Pulmonary artery endothelial cell (primary cell): ENCODE data around the gene KCTD1. TPM values are rescaled to one million over a fixed set of nuclear protein-coding genes. Genes with fewer than 3 reads are reported as not detected.
"Not testable (repeated sequence)": the region's sequence is repeated elsewhere in the genome, so short reads cannot be mapped to it uniquely, and the experiment has no call there.

Experiments
- DNase-seq: peaks from one replicate; pipeline ENCODE4 v3.0.0-alpha.2; 2011; ENCODE audit warnings: low read depth, low spot score
- total RNA-seq: library from RNA; depleted of rRNA; stranded (reverse); fragments of >200 nt; gene quantifications from 2 replicates; pipeline ENCODE4 v1.2.3, GENCODE V29; 2014

Gene KCTD1
- total RNA-seq, 1 donor from 2014 or later = 13.5 TPM

DNA sequence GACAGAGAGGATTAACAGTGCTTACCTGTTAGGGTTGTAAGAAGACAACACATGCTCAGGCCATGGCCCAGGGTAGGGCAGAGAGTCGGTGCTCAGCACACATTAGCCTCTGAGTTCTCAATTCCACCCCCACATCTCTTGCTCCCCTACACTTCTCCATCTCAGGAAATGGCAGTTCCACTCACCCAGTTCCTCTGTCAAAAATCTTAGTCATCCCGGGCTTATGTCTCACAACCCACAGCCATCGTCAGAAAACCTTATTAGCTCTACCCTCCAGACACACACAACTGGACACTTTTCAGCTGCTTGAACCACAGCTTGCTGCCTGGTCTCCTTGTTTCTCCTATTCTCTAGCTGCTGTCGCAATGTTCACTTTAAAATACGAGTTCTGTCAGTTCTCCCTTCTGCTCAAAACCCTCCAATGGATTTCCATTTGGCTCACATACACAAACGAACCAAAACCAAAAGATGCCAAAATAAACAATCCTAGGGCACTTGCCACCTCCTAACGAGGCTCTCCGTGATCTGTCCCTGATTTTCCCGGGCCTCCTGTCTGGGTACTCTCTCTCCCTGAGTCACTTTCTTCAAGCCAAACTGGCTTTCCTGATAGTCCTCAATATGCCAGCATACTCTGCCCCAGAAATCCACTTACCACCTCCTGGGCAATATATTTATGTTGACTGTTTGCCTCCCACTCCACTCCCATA lies 89.7 kb downstream of the KCTD1 start:
- DNase-seq = no peak

DNA sequence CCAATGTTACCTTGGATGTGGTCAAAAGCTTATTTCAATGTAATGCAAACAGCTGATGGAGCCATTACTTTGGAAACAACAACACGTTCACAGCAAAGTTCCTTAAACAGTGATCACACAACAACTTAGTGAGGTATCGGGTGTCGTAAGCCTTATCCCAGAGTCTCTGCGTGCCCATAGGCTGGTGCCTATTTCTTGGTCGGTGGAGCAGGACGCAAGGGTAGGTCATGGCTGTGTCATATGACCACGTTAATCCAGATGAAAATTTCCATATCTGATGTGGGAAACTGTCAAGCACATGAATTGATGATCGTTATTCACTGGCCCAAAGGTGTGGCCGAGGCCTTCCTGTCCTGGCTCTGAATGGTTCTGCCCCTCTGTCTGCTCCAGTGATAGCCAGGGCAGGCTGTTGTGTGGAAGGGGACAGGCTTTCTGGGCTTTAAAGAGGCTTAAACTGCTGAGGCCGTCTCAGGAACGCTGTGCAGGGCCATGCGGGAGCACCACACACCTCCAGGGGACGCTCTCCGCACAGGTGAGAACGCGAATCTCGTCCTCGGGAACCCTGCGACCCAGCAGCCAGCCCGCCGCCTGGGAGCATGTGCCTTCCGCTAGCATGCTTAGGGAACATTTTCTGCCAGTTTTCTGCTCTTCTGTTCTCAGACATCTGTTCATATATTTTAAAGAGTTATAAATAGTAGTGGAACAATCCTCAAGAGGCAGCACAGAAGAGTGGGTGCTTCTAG lies 90.6 kb downstream of the KCTD1 start:
- no peak for DNase-seq

DNA sequence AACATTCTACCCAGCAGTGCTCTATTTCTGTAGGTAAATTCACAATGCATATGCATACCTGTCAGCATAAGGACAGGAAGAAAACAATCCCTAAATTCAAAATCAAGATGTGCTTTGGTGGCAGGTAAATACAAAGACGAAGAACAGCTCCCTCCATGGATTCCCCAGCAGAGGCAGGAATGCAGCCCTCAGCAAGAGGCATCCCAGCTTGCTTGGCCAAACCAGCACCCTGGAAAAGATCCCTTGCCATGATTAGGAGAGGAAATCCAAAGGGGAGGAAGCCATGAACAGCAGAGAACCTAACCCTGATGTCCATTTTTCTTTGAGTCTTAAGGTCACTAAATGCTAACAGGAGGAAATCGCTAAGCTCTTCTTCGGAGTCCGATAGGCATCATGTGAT lies 91.2 kb downstream of the KCTD1 start:
- no peak for DNase-seq

DNA sequence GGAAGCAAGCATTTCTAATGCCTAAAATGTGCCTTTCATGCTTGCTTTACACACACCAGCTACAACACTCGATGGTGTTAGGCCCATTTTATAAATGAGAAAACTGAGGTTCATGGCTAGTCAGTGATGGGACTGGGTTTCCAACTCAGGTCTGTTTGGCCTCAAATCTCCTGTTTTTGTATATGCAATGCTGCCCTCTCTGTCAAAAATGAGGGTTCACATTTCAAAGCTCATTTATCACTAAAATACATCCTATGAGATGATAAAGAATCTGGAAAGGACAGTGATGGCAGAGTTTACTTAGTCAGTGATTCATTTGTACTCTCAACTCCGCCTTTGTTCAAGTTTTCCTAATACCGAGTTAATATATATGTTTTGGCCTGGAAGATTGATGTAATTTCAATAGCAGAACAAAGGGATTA lies 92.3 kb downstream of the KCTD1 start:
- DNase-seq = no peak

DNA sequence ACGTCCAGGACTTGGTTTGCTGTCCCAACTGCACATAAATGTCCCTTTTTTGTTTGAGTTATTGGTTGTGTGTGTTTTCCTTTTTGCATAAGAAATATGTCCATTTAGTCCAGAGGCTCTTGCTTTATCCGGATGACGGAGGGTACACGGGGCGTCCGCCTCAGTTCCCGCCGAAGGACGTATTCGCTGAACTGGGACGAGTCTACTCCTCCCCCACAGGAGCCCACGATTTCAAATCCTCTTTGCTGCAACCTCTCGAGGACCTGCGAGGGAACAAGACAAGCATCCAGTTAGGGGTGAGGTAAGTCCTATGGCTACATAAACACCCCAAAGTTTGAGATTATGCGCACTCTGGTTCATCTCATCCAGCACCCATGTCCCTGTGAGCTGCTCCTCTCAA lies 92.7 kb downstream of the KCTD1 start:
- DNase-seq = no peak

DNA sequence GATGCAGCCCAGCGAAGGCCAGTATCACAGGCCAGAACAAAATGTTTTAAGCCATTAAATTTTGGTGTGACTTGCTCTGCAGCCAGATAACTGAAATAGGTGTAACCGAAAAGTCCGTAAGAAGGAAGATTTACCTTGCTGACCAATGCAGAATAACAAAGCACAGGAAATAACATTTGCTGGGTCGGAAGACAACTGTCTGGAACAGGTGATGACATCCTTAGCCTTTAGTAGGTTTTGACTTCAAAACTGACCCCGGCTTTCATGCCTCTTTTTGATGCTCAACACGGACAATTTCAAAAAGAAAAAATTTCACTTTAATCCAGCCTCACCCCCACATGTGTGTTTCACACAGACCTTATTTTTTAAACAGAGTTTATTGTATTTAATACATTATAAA lies 93.7 kb downstream of the KCTD1 start:
- no peak for DNase-seq

DNA sequence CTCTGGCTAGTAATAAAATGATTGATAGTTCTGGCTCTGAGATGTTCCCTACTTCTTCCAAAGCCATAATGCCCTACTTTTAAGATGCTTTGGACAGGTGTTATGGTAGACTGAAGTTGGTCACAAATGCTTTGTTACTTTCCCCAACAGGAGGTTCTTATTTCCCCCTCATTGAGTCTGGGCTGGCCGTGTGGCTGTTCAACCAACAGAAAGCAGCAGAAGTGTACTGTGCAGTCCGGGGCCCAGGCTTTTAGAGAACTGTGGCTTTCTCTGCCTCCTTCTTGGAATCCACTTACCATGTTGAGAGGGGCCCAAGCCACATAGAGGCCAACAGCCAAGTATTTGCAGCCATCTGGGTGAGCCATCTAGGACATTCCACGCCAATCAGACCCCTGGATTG lies 94.2 kb downstream of the KCTD1 start:
- DNase-seq = no peak

DNA sequence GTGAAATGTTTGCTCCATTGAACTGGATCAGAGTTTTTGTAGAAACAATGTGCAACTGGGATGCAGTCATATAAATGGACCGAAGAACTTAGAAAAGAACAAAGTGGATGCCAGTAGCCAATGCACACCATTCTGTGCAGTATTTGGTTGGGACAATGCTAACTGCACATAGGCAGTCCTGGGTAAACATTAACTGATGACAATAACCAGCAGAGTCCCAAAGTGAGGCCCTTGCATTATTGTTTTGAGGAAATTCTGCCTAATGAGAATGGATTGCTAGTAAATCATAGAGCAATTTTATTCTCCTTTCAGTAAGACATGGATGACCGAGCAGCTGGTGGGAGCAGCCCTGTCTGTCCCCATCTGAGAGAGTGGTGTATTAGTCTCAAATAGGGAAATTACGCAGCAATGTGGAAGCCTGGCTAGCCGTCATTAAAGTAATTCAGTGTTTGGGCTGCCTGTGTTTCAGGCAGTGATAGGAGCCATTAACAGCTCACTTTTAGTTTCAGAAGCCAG lies 94.9 kb downstream of the KCTD1 start:
- no peak for DNase-seq

DNA sequence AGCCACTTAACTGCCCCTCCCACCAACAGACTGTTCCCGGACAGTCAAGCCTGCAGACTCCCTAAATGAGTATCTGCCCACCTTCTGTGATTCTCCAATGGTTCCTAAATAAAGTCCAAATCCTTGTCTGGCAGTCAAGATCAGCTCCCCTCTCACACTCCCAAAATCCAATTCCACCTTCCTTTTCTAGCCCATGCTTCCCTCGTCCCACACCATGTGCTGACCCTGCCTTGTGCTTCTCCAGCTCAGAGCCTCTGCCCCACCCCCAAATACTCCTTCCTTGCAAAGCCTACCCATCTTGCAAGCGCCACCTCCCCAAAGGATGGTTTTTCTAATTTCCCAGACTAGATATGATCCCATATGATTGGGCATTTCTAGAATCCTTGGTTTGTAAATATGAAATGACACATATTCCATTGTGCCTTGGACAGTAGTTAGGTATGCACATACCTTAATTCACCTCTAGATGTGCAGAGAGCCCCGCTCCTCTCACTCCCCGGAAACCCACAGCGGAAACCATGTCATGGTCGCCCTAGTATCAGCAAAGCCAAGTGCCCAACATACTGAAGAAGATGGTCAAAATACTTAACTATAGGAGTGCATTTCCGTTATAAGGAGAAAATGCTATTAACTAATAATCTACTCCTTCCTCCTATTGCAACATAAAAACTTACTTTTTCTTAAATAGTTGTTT lies 97.2 kb downstream of the KCTD1 start:
- DNase-seq = no peak

DNA sequence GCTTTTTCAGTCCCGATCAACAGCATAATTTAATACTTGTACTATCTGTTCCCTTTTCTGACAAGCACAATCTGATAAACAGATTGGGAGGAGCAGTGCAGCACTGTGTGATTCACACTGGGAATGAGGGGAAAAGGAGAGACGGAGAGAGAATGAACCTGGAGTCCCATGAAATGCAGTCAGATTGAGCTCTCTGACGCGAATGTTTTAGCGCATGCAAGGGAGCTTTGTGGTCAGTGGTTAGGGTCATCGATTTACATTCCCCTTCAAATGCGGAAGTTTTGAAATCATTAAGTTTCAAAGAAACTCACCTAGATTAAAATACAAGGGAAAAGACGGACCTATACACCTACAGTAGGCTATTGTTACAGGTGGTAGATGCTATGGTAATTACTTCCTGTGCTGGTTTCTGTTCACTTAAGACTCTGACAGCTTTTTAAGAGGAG lies 99.6 kb downstream of the KCTD1 start:
- no peak for DNase-seq

DNA sequence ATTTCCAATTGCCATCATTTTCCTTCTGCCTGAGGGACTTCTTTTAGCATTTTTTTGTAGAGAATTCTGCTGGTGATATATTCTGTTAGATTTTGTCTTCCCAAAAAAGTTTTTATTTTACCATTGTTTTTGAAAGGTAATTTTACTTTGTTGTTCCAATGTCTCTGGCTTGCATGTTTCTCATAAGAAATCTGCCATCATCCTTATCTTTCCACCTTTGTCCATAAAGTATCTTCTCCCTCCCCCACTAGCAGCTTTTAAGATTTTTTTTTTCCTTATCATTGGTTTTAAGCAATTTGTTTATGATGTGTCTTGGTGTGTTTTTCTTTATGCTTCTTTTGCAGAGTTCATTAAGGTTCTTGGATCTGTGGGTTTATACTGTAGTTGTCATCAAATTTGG lies 104.5 kb downstream of the KCTD1 start:
- no peak for DNase-seq

DNA sequence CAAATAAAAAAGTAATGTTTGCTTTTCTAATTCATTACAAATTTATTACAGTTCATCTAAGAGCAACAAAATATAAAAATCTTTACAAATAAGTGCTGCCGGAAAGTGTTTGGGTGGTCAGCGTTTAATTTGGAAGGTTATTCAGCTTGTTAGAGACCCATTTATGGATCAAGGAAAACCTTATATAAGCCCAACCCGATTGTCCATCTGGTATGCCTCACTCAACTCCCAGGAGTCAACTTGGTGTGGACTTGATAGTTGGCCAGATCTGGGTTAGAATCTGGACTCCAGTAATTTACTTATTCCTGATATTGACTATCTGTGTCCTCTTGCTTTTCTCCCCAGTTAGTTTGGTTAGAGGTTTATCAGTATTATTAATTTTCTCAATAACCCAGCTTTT lies 106.2 kb downstream of the KCTD1 start:
- DNase-seq = no peak

DNA sequence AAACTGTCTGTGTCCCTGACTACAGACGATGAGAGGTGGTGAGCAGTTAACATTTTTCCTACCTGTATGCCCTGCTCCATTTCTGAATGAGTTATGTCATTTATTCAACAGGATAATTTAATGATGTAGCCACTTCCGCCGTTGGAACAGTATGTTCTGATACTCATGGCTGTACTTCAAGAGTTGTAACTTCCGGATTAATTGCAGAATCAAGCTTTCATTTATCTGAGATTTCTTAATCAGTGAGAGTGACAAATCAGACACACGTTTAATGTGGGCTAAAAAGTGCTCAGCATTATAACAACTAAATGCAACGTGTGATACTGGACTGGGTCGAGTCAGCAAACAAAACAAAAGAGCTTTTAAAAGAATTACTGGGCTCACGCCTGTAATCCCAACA lies 107.7 kb downstream of the KCTD1 start:
- no peak for DNase-seq

DNA sequence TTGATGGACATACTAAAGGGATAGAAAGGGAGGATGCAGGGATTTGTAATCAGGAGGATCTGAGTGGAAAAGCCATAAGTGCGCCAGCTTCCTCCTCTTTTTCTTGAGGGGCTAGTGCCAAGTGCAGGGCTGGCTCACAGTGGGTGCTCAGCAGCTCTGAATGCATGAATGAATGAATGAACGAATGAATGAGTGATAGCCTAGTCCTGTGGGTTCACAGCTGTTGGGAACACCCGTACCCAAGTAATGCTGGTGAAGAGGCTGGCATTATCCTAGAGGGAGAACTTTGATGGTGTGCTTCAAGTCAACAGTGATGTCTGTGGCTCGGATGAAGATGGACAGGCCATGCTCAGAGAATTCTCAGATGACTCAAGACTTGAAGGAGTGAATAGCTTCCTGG lies 108.8 kb downstream of the KCTD1 start:
- DNase-seq = no peak

DNA sequence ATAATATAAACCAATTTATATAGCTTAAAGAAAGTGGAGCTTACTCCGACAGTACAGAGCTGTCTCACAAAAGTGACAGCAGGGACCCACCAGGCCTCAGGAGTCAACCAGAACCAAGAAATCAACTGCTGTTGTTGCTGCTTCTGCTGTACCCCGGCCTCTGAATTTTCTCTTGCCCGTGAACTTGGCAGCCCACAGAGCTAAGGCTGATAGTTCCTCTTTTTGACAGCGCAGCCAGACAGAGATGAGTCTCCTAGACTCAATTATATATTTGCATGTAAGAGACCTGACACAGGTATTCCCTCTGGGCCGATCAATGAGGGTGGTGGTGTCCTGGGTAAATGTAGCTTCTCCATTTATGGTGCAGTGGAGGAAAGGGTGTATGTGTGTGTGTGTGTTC lies 109.4 kb downstream of the KCTD1 start:
- no peak for DNase-seq

DNA sequence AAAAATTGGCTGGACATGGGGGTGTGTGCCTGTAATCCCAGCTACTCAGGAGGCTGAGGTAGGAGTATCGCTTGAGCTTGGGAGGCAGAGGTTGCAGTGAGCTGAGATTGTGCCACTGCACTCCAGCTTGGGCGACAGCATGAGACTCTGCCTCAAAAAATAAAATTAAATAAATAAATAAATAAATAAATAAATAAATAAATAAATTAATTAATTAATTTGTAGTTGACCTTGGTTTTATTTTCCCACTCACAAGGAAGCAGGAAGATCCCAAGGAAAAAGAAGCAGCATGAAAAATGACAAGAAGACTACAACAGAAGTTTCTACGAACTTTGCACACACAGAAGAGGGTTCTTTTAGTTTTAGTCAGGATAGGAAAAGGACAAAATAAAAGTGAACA lies 110.7 kb downstream of the KCTD1 start:
- not testable (repeated sequence) for DNase-seq

DNA sequence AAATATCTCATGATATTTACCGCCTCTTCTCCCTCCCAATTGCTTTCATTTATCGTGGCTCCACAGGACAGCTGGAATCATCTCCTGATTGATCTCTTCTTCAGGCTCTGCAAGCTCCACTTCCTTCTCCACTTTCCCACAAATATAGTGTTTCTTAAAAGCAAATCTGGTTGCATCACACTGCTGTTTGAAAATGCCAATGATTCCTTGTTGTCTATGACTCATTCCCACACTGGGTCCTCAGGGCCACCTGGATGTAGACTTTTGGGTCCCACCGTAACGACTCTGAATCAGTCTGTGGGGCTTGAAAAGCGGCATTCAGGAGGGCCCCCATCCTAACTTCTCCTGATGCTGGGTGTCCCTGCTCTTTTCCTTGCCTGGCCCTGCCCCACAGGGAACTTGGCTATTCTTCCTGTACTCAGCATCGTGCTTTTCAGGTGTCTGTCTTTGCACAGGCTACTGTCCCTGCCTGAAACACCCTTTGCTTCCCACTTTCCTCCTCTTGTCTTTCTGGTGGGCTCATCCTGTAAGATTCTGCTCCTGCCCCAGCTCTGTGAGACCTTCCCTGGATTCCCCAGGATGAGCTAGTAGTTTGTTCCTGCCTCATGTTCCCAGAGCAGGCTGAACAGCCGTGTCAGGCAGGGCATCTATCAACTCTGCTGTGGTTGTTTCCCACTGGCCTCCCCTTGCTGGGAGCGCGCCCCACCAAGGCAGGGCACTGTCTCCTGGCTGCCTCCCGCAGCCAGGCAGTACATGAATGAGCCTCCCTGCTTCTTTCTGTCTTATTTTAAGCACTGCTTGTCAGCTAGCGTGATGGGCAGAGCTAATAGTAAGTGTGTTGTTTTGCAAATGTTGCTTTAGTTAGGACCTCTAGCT lies 111.9 kb downstream of the KCTD1 start:
- DNase-seq = no peak

DNA sequence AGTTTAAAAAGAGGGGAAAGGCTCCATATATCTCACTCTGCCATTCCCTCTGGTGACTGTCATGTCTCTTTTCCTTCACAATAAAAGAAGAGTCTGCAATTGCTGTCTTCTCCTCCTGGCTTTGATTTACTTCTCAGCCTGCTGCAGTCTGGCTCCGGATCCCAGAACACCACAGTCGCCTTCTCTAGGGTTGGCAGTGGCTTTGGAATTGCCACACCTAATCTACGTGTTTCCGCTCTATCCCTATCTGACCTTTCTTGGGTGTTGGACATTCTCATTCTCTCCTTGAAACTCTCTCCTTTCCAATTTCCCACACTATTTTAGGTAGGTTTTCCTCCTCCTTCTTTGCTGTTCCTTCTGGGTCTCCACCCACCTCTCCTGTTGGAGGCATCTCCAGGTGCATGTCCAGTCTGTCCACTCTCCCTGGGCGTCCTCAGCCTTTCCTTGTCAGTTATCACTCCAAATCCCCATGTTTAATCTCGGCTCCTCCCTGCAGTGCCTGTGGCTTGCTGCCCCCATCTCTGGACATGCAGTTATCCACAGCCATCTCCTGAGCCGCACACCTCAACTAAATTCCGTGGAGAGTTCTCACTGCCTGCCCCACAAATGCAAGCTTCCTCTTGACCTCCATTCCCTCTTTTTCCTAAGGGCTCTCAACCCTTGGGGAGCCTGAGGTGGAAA lies 112.8 kb downstream of the KCTD1 start:
- no peak for DNase-seq

DNA sequence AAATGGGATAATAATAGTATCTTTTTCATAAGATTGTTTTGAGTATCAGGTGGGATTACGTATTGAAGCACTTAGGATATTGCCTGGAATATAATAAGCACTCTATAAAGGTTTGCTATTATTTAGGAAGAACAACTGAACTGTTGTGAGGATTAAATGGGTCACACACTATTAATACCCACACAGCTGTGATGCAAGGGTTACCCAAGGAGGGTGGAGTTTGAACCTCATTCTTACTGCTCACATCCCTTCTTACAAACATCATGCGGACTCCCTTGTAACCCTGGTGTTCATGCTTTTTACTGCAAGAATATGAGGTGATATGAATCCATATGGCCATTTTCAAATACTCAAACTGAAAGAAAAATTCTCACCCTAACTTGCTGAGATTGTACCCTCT lies 113.5 kb downstream of the KCTD1 start:
- DNase-seq = no peak

DNA sequence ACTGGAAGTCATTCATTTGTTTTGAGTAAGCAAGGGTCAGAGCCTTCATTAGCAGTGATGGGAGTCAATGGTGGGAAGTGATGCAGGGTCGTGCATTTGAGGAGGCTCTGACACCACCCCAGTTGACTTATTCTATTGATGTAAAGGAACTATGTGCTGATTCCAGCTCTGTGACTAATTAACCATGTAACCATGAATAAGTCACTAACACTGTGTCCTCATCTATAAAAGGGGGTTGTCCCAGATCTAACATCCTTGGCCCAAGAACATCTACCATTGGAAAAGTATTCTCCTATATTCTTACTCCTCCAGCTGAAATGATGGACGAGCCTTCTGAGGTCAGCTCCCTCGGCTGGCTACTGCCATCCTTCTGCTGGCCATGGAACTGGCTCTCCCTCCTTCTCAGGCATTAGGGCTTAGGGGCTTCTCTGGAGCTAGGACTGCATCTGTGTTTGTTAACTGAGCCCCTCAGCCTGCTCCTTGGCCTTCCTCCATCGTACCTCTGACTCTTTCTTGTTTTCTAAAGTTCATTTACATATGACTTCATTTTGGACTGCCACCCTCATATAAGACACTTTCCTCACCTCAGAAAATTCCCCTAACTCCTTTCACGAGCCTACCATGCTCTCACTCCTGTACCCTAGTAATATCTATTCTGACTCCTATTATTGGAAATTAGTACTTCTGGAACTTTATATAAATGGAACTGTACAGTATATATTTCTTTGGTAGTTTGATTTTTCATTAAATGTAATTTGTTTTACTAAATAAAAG lies 115.5 kb downstream of the KCTD1 start:
- DNase-seq = no peak
